ENCODE measurements around the gene ENTHD1. TPM values are rescaled to one million over a fixed set of nuclear protein-coding genes. Genes with fewer than 3 reads are reported as not detected.

Gene ENTHD1
- total RNA-seq, 4 donors from 2014 or later = not detected

GRCh38 chr22:39917197-39917643 lies 23.7 kb upstream of the ENTHD1 start:
- H3K27me3 ChIP-seq = peaks cover 4% of the 10 kb centered on the region
- H3K4me3 ChIP-seq = no peak overlapping the region
- WGBS = 63% methylated on average over 5 of the region's 5 CpGs
- H3K36me3 ChIP-seq = no peaks in the 10 kb centered on the region
- peaks cover 18% of the 10 kb centered on the region for H3K4me1 ChIP-seq
- TF ChIP-seq POLR2A (IDR thresholded peaks at IDR 0.05) = no peak
- TF ChIP-seq POLR2AphosphoS5 (IDR thresholded peaks at IDR 0.05) = no peak
- no peak for TF ChIP-seq CTCF (IDR thresholded peaks at IDR 0.05)
- TF ChIP-seq EP300 (IDR thresholded peaks at IDR 0.05) = no peak
- no peaks in the 10 kb centered on the region for H3K9me3 ChIP-seq
- H3K27ac ChIP-seq = no peak overlapping the region
- no peak for DNase-seq (ENCODE audit: low spot score in 2 of 2)

- H3K27ac ChIP-seq = no peak overlapping the region
- no peaks in the 10 kb centered on the region for H3K9me3 ChIP-seq
- no peak for DNase-seq (ENCODE audit: low spot score in 2 of 2)
- peaks cover 18% of the 10 kb centered on the region for H3K4me1 ChIP-seq
- TF ChIP-seq CTCF (IDR thresholded peaks at IDR 0.05) (no peak), POLR2AphosphoS5 (IDR thresholded peaks at IDR 0.05) (no peak), POLR2A (IDR thresholded peaks at IDR 0.05) (no peak), EP300 (IDR thresholded peaks at IDR 0.05) (no peak)
- no peak overlapping the region for H3K4me3 ChIP-seq
- WGBS = 80% methylated on average over 3 of the region's 3 CpGs
- H3K27me3 ChIP-seq = peaks cover 4% of the 10 kb centered on the region
- no peaks in the 10 kb centered on the region for H3K36me3 ChIP-seq
Measured at GRCh38 chr22:39916496-39916895, 22.9 kb upstream of the ENTHD1 start.

GRCh38 chr22:39915295-39915726 lies 21.8 kb upstream of the ENTHD1 start:
- Histone ChIP-seq H3K27me3 (peaks cover 4% of the 10 kb centered on the region), H3K4me3 (no peak overlapping the region), H3K36me3 (no peaks in the 10 kb centered on the region), H3K9me3 (no peaks in the 10 kb centered on the region), H3K27ac (no peak overlapping the region), H3K4me1 (peaks cover 18% of the 10 kb centered on the region)
- no peak for DNase-seq (ENCODE audit: low spot score in 2 of 2)
- TF ChIP-seq EP300 (IDR thresholded peaks at IDR 0.05) = no peak
- TF ChIP-seq CTCF (IDR thresholded peaks at IDR 0.05) = no peak
- no peak for TF ChIP-seq POLR2A (IDR thresholded peaks at IDR 0.05)
- TF ChIP-seq POLR2AphosphoS5 (IDR thresholded peaks at IDR 0.05) = no peak
- WGBS = 62% methylated on average over 4 of the region's 4 CpGs

GRCh38 chr22:39914584-39914983 lies 21.0 kb upstream of the ENTHD1 start:
- Histone ChIP-seq H3K4me1 (peaks cover 18% of the 10 kb centered on the region), H3K36me3 (no peaks in the 10 kb centered on the region), H3K4me3 (no peak overlapping the region), H3K27me3 (peaks cover 7% of the 10 kb centered on the region), H3K27ac (no peak overlapping the region), H3K9me3 (no peaks in the 10 kb centered on the region)
- no peak for TF ChIP-seq CTCF (IDR thresholded peaks at IDR 0.05)
- TF ChIP-seq POLR2A (IDR thresholded peaks at IDR 0.05) = no peak
- no peak for TF ChIP-seq EP300 (IDR thresholded peaks at IDR 0.05)
- no peak for TF ChIP-seq POLR2AphosphoS5 (IDR thresholded peaks at IDR 0.05)
- DNase-seq (ENCODE audit: low spot score in 2 of 2) = no peak
- WGBS = 94% methylated on average over 9 of the region's 9 CpGs

GRCh38 chr22:39913886-39914285 lies 20.3 kb upstream of the ENTHD1 start:
- H3K9me3 ChIP-seq = no peaks in the 10 kb centered on the region
- no peaks in the 10 kb centered on the region for H3K36me3 ChIP-seq
- H3K4me3 ChIP-seq = no peak overlapping the region
- no peak overlapping the region for H3K27ac ChIP-seq
- 78% methylated on average over 2 of the region's 2 CpGs for whole genome bisulfite sequencing
- H3K27me3 ChIP-seq = peaks cover 7% of the 10 kb centered on the region
- peaks cover 16% of the 10 kb centered on the region for H3K4me1 ChIP-seq
- DNase-seq (ENCODE audit: low spot score in 2 of 2) = no peak
- TF ChIP-seq EP300 (IDR thresholded peaks at IDR 0.05) (no peak), POLR2A (IDR thresholded peaks at IDR 0.05) (no peak), CTCF (IDR thresholded peaks at IDR 0.05) (no peak), POLR2AphosphoS5 (IDR thresholded peaks at IDR 0.05) (no peak)

Measured in suprapubic skin (tissue), 4 donors.